ENCODE data around the gene CREBRF. TPM values are rescaled to one million over a fixed set of nuclear protein-coding genes. Genes with fewer than 3 reads are reported as not detected.
"Not testable (repeated sequence)": the region's sequence is repeated elsewhere in the genome, so short reads cannot be mapped to it uniquely, and the experiment has no call there.

The CREBRF gene
- total RNA-seq, 2 donors from 2014 or later, result 93.8 to 110 TPM

DNA sequence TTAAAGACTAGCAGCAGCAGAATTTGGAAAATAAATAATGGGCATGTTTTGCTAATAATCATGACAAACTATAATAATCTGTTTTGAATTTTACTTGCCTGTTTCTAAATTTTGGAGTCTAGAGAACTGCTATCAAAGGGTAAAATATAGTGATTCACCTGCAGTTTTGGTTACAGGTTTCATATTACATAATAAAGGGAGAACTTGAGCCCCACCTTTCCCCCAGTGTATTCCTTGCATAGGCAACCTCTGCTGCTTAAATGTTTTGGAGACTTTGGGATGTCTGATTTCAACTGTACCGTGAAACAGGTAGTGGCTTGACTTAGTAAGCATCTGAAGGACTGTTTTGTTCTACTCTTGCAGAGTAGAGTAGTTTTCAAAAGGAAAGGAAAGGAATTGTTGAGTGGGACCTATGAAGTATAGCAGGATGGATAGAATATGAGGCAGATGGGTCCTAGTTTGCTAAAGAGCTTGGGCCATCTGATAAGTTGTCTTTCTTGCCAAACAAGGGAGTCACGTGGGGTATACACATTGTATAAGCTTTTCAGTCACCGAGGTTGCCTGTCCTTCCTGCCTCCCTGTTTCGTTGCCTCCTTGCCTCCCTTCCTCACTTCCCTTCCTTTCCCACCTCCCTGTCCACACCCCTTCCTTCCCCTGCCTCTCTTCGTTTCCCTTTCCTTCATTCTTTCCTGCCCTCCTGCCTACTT is 19.1 kb downstream of the CREBRF start:
- Mint-ChIP-seq H3K27ac (peak overlapping the region; percentile 24), H3K4me1 (peaks cover 44% of the 10 kb centered on the region), H3K4me3 (no peak overlapping the region), H3K36me3 (ENCODE audit: low read depth) (no peaks in the 10 kb centered on the region), H3K27me3 (no peaks in the 10 kb centered on the region)
- ATAC-seq (no peak), DNase-seq (no peak)
- H3K9me3 ChIP-seq (ENCODE audit: control insufficient read depth, low read length, poor library complexity, severe bottlenecking), result no peaks in the 10 kb centered on the region

GRCh38 chr5:173075970-173076369 is 19.8 kb downstream of the CREBRF start:
- Mint-ChIP-seq H3K27ac (peak overlapping the region; percentile 47), H3K4me3 (no peak overlapping the region), H3K4me1 (peaks cover 46% of the 10 kb centered on the region), H3K36me3 (ENCODE audit: low read depth) (peaks cover 5% of the 10 kb centered on the region), H3K27me3 (no peaks in the 10 kb centered on the region)
- DNase-seq, result no peak
- no peaks in the 10 kb centered on the region for H3K9me3 ChIP-seq (ENCODE audit: control insufficient read depth, low read length, poor library complexity, severe bottlenecking)
- ATAC-seq, result no peak

DNA sequence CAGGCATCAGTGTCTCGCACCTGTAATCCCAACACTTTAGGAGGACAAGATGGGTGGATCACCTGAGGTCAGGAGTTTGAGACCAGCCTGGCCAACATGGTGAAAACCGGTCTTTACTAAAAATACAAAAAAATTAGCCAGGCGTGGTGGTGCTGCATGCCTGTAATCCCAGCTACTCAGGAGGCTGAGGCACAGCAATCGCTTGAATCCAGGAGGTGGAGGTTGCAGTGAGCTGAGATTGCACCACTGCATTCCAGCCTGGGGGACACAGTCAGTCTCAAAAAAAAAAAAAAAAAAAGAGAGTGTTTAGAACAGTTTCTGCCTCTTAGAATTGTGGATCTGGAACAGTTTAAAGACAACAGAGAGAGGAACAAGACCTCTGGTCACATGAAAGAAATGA is 20.3 kb downstream of the CREBRF start:
- H3K4me1 Mint-ChIP-seq, result peaks cover 47% of the 10 kb centered on the region
- not testable (repeated sequence) for H3K4me3 Mint-ChIP-seq; DNase-seq; H3K36me3 Mint-ChIP-seq (ENCODE audit: low read depth); H3K9me3 ChIP-seq (ENCODE audit: control insufficient read depth, low read length, poor library complexity, severe bottlenecking); ATAC-seq; H3K27me3 Mint-ChIP-seq
- peak overlapping the region; percentile 47 for H3K27ac Mint-ChIP-seq

DNA sequence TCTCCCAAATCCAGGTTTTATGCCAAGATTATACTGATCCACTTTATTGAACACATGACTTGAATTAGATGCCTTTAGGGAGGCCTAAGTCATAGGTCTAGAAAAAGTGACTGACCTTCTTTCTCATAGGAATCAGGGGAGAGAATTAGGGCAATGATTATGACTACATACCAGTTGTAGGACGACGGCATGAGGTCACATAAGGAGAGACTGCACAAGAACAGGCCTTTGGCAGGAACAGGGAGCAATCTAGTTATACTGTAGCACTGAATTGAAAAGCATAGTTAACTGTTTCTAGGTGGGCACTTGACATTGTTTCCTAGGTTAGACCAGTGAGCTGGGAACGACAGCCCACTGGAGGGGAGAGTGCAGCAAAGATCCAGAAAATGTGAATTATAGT is 22.7 kb downstream of the CREBRF start:
- H3K36me3 Mint-ChIP-seq (ENCODE audit: low read depth), result peaks cover 8% of the 10 kb centered on the region
- H3K27me3 Mint-ChIP-seq, result no peaks in the 10 kb centered on the region
- ATAC-seq, result peak; percentile 12
- H3K9me3 ChIP-seq (ENCODE audit: control insufficient read depth, low read length, poor library complexity, severe bottlenecking), result no peaks in the 10 kb centered on the region
- no peak overlapping the region for H3K27ac Mint-ChIP-seq
- DNase-seq, result no peak
- H3K4me3 Mint-ChIP-seq, result no peak overlapping the region
- peaks cover 37% of the 10 kb centered on the region for H3K4me1 Mint-ChIP-seq

- Mint-ChIP-seq H3K4me1 (peaks cover 14% of the 10 kb centered on the region), H3K4me3 (no peak overlapping the region), H3K27me3 (no peaks in the 10 kb centered on the region), H3K27ac (peak overlapping the region; percentile 8), H3K36me3 (ENCODE audit: low read depth) (peaks cover 4% of the 10 kb centered on the region)
- H3K9me3 ChIP-seq (ENCODE audit: control insufficient read depth, low read length, poor library complexity, severe bottlenecking), result no peaks in the 10 kb centered on the region
- ATAC-seq, result no peak
- DNase-seq, result no peak
Observed at GRCh38 chr5:173089581-173089980, 33.4 kb downstream of the CREBRF start.

GRCh38 chr5:173090639-173091038 is 34.5 kb downstream of the CREBRF start:
- H3K27ac Mint-ChIP-seq, result peak overlapping the region; percentile 88
- peaks cover 14% of the 10 kb centered on the region for H3K4me1 Mint-ChIP-seq
- H3K36me3 Mint-ChIP-seq (ENCODE audit: low read depth), result peaks cover 4% of the 10 kb centered on the region
- H3K9me3 ChIP-seq (ENCODE audit: control insufficient read depth, low read length, poor library complexity, severe bottlenecking), result no peaks in the 10 kb centered on the region
- no peak for ATAC-seq
- no peaks in the 10 kb centered on the region for H3K27me3 Mint-ChIP-seq
- peak overlapping the region; percentile 19 for H3K4me3 Mint-ChIP-seq
- no peak for DNase-seq

DNA sequence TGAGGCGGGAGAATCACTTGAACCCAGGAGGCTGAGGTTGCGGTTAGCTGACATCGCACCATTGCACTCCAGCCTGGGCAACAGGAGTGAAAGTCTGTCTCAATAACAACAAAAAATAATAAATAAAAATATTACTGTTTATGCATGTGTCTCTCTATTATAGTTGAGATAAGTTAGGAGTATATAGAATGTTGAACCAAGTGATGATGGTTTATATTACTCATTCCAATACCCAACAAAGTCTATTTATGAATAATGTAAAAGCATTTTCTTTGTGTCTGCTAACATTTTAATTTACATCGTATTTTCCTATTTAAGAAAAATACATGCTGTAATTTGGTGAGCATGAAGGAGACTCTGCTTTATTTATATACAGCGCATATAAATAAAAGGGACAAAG is 35.8 kb downstream of the CREBRF start:
- H3K9me3 ChIP-seq (ENCODE audit: control insufficient read depth, low read length, poor library complexity, severe bottlenecking), result no peaks in the 10 kb centered on the region
- H3K27me3 Mint-ChIP-seq, result no peaks in the 10 kb centered on the region
- DNase-seq (no peak), ATAC-seq (no peak)
- no peak overlapping the region for H3K4me3 Mint-ChIP-seq
- peaks cover 19% of the 10 kb centered on the region for H3K4me1 Mint-ChIP-seq
- H3K36me3 Mint-ChIP-seq (ENCODE audit: low read depth), result peaks cover 2% of the 10 kb centered on the region
- H3K27ac Mint-ChIP-seq, result peak overlapping the region; percentile 49

DNA sequence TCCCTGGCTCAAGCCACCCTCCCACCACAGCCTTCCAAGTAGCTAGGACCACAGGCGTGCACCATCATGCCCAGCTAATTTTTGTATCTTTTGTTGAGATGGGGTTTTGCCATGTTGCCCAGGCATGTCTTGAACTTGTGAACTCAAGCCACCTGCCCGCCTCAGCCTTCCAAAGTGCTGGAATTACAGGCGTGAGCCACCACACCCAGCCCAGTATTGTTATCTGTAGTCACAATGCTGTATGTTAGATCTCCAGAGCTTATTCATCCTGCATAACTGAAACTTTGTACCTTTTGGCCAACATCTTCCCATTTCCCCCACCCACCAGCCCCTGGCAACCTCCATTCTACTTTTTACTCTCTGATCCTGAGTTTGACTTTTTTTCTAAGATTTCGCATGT is 37.5 kb downstream of the CREBRF start:
- Mint-ChIP-seq H3K36me3 (ENCODE audit: low read depth) (peaks cover 2% of the 10 kb centered on the region), H3K4me1 (peaks cover 30% of the 10 kb centered on the region), H3K4me3 (no peak overlapping the region), H3K27ac (peak overlapping the region; percentile 49), H3K27me3 (no peaks in the 10 kb centered on the region)
- H3K9me3 ChIP-seq (ENCODE audit: control insufficient read depth, low read length, poor library complexity, severe bottlenecking), result no peaks in the 10 kb centered on the region
- DNase-seq (no peak), ATAC-seq (no peak)

DNA sequence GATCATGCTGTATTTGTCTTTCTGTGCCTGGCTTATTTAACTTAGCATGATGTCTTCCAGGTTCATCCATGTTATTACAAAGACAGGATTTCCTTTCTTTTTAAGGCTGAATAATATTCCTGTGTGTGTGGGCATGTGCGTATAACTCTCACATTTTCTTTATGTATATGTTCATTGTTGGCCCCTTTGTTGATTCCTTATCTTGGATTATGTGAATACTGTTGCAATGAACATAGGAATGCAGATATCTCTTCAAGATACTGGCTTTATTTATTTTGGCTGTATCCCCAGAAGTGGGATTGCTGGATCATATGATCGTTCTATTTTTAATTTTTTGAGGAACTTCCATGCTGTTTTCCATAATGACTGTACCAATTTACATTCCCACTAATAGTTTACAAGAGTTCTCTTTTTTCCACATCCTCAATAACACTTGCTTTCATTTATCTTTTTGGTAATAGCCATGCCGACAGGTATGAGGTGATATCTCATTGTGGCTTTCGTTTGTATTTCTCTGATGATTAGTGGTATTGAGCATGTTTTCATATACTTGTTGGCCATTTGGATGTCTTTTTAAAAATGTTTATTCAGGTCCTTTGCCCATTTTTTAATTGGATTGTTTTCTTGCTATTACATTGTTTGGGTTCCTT is 38.0 kb downstream of the CREBRF start:
- no peak for ATAC-seq
- Mint-ChIP-seq H3K4me3 (no peak overlapping the region), H3K27ac (no peak overlapping the region), H3K27me3 (no peaks in the 10 kb centered on the region), H3K4me1 (peaks cover 33% of the 10 kb centered on the region), H3K36me3 (ENCODE audit: low read depth) (peaks cover 2% of the 10 kb centered on the region)
- H3K9me3 ChIP-seq (ENCODE audit: control insufficient read depth, low read length, poor library complexity, severe bottlenecking), result no peaks in the 10 kb centered on the region
- no peak for DNase-seq

- peak overlapping the region; percentile 95 for H3K27ac Mint-ChIP-seq
- H3K27me3 Mint-ChIP-seq, result no peaks in the 10 kb centered on the region
- peak overlapping the region; percentile 42 for H3K4me3 Mint-ChIP-seq
- no peaks in the 10 kb centered on the region for H3K9me3 ChIP-seq (ENCODE audit: control insufficient read depth, low read length, poor library complexity, severe bottlenecking)
- no peaks in the 10 kb centered on the region for H3K36me3 Mint-ChIP-seq (ENCODE audit: low read depth)
- ATAC-seq, result peak; percentile 50
- no peak for DNase-seq
- H3K4me1 Mint-ChIP-seq, result peaks cover 33% of the 10 kb centered on the region
Observed at GRCh38 chr5:173098787-173099186, 42.6 kb downstream of the CREBRF start.

- ATAC-seq (peak; percentile 57), DNase-seq (no peak)
- H3K27me3 Mint-ChIP-seq, result no peaks in the 10 kb centered on the region
- H3K27ac Mint-ChIP-seq, result peak overlapping the region; percentile 95
- H3K9me3 ChIP-seq (ENCODE audit: control insufficient read depth, low read length, poor library complexity, severe bottlenecking), result no peaks in the 10 kb centered on the region
- H3K4me1 Mint-ChIP-seq, result peaks cover 35% of the 10 kb centered on the region
- no peaks in the 10 kb centered on the region for H3K36me3 Mint-ChIP-seq (ENCODE audit: low read depth)
- peak overlapping the region; percentile 42 for H3K4me3 Mint-ChIP-seq
Observed at GRCh38 chr5:173099461-173099860, 43.3 kb downstream of the CREBRF start.

DNA sequence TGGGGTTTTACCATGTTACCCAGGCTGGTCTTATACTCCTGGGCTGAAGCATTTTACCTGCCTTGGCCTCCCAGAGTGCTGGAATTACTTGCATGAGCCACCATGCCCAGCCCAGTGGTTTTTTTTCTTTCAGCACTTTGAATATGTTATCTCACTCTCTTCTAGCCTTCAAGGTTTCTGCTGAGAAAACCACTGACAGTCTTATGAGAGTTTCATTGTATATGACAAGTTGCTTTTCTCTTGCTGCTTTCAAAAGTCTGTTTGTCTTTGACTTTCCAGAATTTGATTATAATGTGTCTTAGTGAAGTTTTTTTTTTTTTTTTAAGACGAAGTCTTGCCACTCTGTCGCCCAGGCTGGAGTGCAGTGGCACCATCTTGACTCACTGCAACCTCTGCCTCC is 45.1 kb downstream of the CREBRF start:
- H3K9me3 ChIP-seq (ENCODE audit: control insufficient read depth, low read length, poor library complexity, severe bottlenecking), result no peaks in the 10 kb centered on the region
- ATAC-seq (no peak), DNase-seq (no peak)
- Mint-ChIP-seq H3K4me3 (no peak overlapping the region), H3K27me3 (no peaks in the 10 kb centered on the region), H3K27ac (peak overlapping the region; percentile 10), H3K36me3 (ENCODE audit: low read depth) (no peaks in the 10 kb centered on the region), H3K4me1 (peaks cover 39% of the 10 kb centered on the region)

GRCh38 chr5:173103411-173103810 is 47.3 kb downstream of the CREBRF start:
- H3K9me3 ChIP-seq (ENCODE audit: control insufficient read depth, low read length, poor library complexity, severe bottlenecking), result no peaks in the 10 kb centered on the region
- peaks cover 27% of the 10 kb centered on the region for H3K4me1 Mint-ChIP-seq
- H3K36me3 Mint-ChIP-seq (ENCODE audit: low read depth), result no peaks in the 10 kb centered on the region
- DNase-seq, result no peak
- peak overlapping the region; percentile 59 for H3K27ac Mint-ChIP-seq
- no peaks in the 10 kb centered on the region for H3K27me3 Mint-ChIP-seq
- H3K4me3 Mint-ChIP-seq, result no peak overlapping the region
- ATAC-seq, result no peak

GRCh38 chr5:173108914-173109313 is 52.8 kb downstream of the CREBRF start:
- peaks cover 2% of the 10 kb centered on the region for H3K36me3 Mint-ChIP-seq (ENCODE audit: low read depth)
- no peak overlapping the region for H3K4me3 Mint-ChIP-seq
- peaks cover 15% of the 10 kb centered on the region for H3K4me1 Mint-ChIP-seq
- no peaks in the 10 kb centered on the region for H3K9me3 ChIP-seq (ENCODE audit: control insufficient read depth, low read length, poor library complexity, severe bottlenecking)
- H3K27ac Mint-ChIP-seq, result no peak overlapping the region
- ATAC-seq (no peak), DNase-seq (no peak)
- no peaks in the 10 kb centered on the region for H3K27me3 Mint-ChIP-seq

All from T-helper 17 cell (primary cell).